Neural cell (in vitro differentiated cells): ENCODE results near the gene SNX33. TPM values are rescaled to one million over a fixed set of nuclear protein-coding genes. Genes with fewer than 3 reads are reported as not detected.

ENCODE experiments used
- H2AFZ ChIP-seq: fragments of 200-600, 300-800 bp; sonication (generic), shearing (Covaris generic); 2 replicates; pipeline ENCODE4 v1.6.0; 2014; ENCODE audit warnings: low read depth, mild to moderate bottlenecking, antibody characterized with exemption, low read length, moderate library complexity
- H3F3A ChIP-seq: fragments of 200-600 bp; shearing (Covaris generic); 2 replicates; pipeline ENCODE4 v1.6.1; 2016; ENCODE audit warnings: mild to moderate bottlenecking, moderate library complexity, mixed read lengths, antibody characterized with exemption, low read length; ENCODE audit not compliant: insufficient read depth, poor library complexity, severe bottlenecking
- H3K27ac ChIP-seq: fragments of 200-600, 300-800 bp; sonication (generic), shearing (Covaris generic); 2 replicates; pipeline ENCODE4 v1.5.1; 2014; ENCODE audit warnings: mild to moderate bottlenecking, low read length, moderate library complexity
- H3K27me3 ChIP-seq: fragments of 300-800, 200-600 bp; sonication (generic), shearing (Covaris generic); 2 replicates; pipeline ENCODE4 v1.6.0; 2014; ENCODE audit warnings: mild to moderate bottlenecking, low read depth, low read length, moderate library complexity; ENCODE audit not compliant: insufficient read depth
- H3K36me3 ChIP-seq: fragments of 300-800, 200-600 bp; sonication (generic), shearing (Covaris generic); 2 replicates; pipeline ENCODE4 v1.5.1; 2014; ENCODE audit warnings: mild to moderate bottlenecking, antibody characterized with exemption, low read length, moderate library complexity; ENCODE audit not compliant: insufficient read depth
- H3K4me2 ChIP-seq: fragments of 300-800, 200-600 bp; sonication (generic), shearing (Covaris generic); 2 replicates; pipeline ENCODE4 v1.6.0; 2014; ENCODE audit warnings: mild to moderate bottlenecking, low read length
- H3K4me3 ChIP-seq: fragments of 300-800, 200-600 bp; sonication (generic), shearing (Covaris generic); 2 replicates; pipeline ENCODE4 v1.5.1; 2014; ENCODE audit warnings: mild to moderate bottlenecking, low read length, moderate library complexity
- H3K79me2 ChIP-seq: fragments of 200-600 bp; shearing (Covaris generic); replicated peaks from 2 replicates; pipeline ENCODE4 v1.6.0; 2014; ENCODE audit warnings: mild to moderate bottlenecking, low read length, moderate library complexity; ENCODE audit not compliant: insufficient read depth
- H3K9ac ChIP-seq: fragments of 300-800, 200-600 bp; sonication (generic), shearing (Covaris generic); 2 replicates; pipeline ENCODE4 v1.6.1; 2016; ENCODE audit warnings: mild to moderate bottlenecking, low read length, mixed read lengths
- H3K9me2 ChIP-seq: fragments of 200-600 bp; shearing (Covaris generic); 2 replicates; pipeline ENCODE4 v1.6.1; 2016; ENCODE audit warnings: mild to moderate bottlenecking, low read length, mixed read lengths; ENCODE audit not compliant: insufficient read depth
- H3K9me3 ChIP-seq: fragments of 200-600, 300-800 bp; sonication (generic), shearing (Covaris generic); 2 replicates; pipeline ENCODE4 v1.6.1; 2016; ENCODE audit warnings: mild to moderate bottlenecking, mixed run types, low read length, moderate library complexity, mixed read lengths
- H4K20me1 ChIP-seq: fragments of 200-600 bp; shearing (Covaris generic); 2 replicates; pipeline ENCODE4 v1.6.1; 2016; ENCODE audit warnings: mild to moderate bottlenecking, mixed run types; ENCODE audit not compliant: insufficient read depth
- EP300 ChIP-seq: fragments of 450-650 bp; conservative IDR thresholded peaks from 2 replicates; pipeline ENCODE4 v1.6.1; 2014; ENCODE audit warnings: antibody characterized with exemption, mild to moderate bottlenecking, moderate library complexity; ENCODE audit not compliant: poor library complexity, severe bottlenecking
- EZH2 ChIP-seq: fragments of 200-600, 300-800 bp; shearing (Covaris generic), sonication (generic); IDR thresholded peaks from 2 replicates; pipeline ENCODE4 v1.6.1; 2014; ENCODE audit warnings: antibody characterized with exemption, low read length, borderline replicate concordance, mild to moderate bottlenecking; ENCODE audit not compliant: insufficient read depth, poor library complexity, severe bottlenecking
- MXI1 ChIP-seq: fragments of 450-650 bp; conservative IDR thresholded peaks from 2 replicates; pipeline ENCODE4 v1.6.1; 2014; ENCODE audit warnings: antibody characterized with exemption, mild to moderate bottlenecking; ENCODE audit not compliant: poor library complexity, severe bottlenecking
- POLR2AphosphoS5 ChIP-seq: IDR thresholded peaks from 2 replicates; pipeline ENCODE4 v1.6.1; 2012
- RAD21 ChIP-seq: fragments of 450-650 bp; conservative IDR thresholded peaks from 2 replicates; pipeline ENCODE4 v1.6.1; 2014; ENCODE audit warnings: antibody characterized with exemption, mild to moderate bottlenecking, moderate library complexity
- SMC3 ChIP-seq: fragments of 450-650 bp; conservative IDR thresholded peaks from 2 replicates; pipeline ENCODE4 v1.6.1; 2014; ENCODE audit warnings: antibody characterized with exemption, mild to moderate bottlenecking, moderate library complexity; ENCODE audit not compliant: poor library complexity
- TAF1 ChIP-seq: IDR thresholded peaks from 2 replicates; pipeline ENCODE4 v1.6.1; 2012; ENCODE audit warnings: low read depth
- polyA plus RNA-seq: library from polyadenylated mRNA; depleted of rRNA; stranded (reverse); fragments of >200 nt; gene quantifications from 2 replicates; pipeline ENCODE4 v1.2.3, GENCODE V29; 2014
- TF ChIP-seq, protein P1 (sequence below): fragments of 450-650 bp; IDR thresholded peaks from 2 replicates; pipeline ENCODE4 v1.5.1; 2014; ENCODE audit warnings: antibody characterized with exemption, mild to moderate bottlenecking, moderate library complexity; ENCODE audit not compliant: poor library complexity, severe bottlenecking
- TF ChIP-seq, protein P2 (sequence below): IDR thresholded peaks from 2 replicates; pipeline ENCODE4 v1.6.1; 2012; ENCODE audit warnings: borderline replicate concordance

SNX33 gene
- polyA plus RNA-seq, 1 donor from 2014 or later = 0.14 TPM

DNA sequence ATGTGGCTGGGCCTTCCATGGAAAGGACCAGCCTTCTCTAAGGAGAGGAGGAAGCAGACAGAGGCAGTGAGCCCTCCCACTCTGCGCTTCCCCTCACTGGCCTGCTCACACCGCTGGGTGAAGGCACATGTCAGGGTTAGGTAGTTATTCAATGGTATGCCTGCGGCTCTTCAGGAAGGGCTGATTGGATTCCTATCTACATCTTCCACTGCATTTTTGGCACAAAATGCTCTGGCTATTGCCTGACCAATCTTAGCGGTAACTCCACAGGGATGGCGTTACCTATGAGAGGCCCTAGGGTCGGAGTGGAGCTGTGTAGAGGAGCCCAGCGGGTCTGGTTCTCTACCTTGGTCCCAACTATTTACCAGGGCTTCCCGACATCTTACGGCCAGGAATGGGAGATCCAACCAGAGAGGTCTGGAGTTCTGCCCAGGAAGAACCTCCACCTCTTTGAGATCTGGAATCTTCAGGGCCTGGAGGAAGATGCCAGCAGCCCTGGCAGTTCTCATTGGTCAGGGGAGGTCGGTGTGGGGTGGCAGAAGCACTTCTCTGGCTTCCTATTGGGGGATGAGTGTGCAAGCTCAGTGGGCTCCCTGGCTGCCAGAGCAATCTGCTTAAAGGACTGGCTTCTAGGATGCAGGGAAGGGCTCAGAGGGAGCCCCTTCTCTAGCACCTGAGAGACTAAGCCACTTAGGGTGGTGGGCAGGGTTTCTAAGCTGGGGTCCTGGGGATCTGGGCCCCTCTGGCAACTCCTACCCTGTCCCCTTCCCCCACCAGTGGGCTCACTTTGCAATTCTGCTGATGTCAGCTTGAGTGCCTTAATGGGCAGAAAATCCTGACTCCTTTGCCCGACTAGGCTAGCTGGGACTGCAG lies 24.3 kb downstream of the SNX33 start:
- Histone ChIP-seq H3K27me3 (no peaks in the 10 kb centered on the region), H3K9ac (no peak overlapping the region), H3K4me3 (no peak overlapping the region), H2AFZ (no peak overlapping the region), H4K20me1 (no peaks in the 10 kb centered on the region), H3K4me2 (no peak overlapping the region), H3K79me2 (no peaks in the 10 kb centered on the region), H3K36me3 (no peaks in the 10 kb centered on the region), H3F3A (no peaks in the 10 kb centered on the region), H3K9me3 (no peaks in the 10 kb centered on the region), H3K9me2 (no peaks in the 10 kb centered on the region), H3K27ac (no peak overlapping the region)
- no peak for TF ChIP-seq POLR2AphosphoS5
- TF ChIP-seq, protein P1, sequence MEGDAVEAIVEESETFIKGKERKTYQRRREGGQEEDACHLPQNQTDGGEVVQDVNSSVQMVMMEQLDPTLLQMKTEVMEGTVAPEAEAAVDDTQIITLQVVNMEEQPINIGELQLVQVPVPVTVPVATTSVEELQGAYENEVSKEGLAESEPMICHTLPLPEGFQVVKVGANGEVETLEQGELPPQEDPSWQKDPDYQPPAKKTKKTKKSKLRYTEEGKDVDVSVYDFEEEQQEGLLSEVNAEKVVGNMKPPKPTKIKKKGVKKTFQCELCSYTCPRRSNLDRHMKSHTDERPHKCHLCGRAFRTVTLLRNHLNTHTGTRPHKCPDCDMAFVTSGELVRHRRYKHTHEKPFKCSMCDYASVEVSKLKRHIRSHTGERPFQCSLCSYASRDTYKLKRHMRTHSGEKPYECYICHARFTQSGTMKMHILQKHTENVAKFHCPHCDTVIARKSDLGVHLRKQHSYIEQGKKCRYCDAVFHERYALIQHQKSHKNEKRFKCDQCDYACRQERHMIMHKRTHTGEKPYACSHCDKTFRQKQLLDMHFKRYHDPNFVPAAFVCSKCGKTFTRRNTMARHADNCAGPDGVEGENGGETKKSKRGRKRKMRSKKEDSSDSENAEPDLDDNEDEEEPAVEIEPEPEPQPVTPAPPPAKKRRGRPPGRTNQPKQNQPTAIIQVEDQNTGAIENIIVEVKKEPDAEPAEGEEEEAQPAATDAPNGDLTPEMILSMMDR = no peak
- TF ChIP-seq TAF1 = no peak
- TF ChIP-seq, protein P2, sequence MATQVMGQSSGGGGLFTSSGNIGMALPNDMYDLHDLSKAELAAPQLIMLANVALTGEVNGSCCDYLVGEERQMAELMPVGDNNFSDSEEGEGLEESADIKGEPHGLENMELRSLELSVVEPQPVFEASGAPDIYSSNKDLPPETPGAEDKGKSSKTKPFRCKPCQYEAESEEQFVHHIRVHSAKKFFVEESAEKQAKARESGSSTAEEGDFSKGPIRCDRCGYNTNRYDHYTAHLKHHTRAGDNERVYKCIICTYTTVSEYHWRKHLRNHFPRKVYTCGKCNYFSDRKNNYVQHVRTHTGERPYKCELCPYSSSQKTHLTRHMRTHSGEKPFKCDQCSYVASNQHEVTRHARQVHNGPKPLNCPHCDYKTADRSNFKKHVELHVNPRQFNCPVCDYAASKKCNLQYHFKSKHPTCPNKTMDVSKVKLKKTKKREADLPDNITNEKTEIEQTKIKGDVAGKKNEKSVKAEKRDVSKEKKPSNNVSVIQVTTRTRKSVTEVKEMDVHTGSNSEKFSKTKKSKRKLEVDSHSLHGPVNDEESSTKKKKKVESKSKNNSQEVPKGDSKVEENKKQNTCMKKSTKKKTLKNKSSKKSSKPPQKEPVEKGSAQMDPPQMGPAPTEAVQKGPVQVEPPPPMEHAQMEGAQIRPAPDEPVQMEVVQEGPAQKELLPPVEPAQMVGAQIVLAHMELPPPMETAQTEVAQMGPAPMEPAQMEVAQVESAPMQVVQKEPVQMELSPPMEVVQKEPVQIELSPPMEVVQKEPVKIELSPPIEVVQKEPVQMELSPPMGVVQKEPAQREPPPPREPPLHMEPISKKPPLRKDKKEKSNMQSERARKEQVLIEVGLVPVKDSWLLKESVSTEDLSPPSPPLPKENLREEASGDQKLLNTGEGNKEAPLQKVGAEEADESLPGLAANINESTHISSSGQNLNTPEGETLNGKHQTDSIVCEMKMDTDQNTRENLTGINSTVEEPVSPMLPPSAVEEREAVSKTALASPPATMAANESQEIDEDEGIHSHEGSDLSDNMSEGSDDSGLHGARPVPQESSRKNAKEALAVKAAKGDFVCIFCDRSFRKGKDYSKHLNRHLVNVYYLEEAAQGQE = no peak
- no peak for TF ChIP-seq EP300
- no peak for TF ChIP-seq SMC3
- no peak for TF ChIP-seq EZH2
- no peak for TF ChIP-seq MXI1
- TF ChIP-seq RAD21 = no peak

DNA sequence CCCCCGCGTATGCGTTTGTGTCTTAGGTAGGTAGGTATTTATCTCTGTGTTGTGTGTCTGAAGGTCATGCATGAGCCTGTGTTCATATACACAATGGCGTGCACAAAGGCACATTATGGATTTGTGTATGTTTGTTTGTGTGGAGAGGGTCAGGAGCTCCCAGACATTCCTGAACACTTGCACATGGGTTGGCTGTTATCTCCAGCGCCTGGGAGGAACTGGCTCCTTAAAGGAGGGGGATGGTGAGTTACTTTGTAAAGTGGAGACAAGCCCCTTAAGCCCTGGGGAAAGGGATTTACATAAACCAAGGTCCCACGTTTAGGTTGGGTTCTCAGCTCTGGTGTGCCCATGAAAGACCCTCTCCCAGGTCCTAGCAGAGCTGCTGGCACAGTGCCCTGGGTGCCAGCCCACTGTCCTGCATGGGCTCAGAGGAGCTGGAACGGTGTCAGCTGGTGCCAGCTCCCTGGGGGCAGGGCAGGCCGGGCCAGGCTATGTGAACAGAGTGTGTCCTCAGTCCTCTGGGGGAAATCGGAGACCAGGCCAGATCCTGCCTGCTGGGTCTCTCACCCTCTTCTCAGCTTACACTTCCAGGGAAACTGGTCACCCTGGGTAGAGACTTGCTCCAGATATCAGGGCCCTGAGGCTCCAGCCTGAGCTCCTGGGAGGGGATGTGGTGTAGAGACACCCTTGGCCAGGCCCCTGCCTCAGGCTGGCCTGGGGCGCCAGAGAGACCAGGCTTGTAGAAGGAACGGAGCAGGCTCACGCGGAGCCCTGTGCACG lies 25.1 kb downstream of the SNX33 start:
- H3K9me3 ChIP-seq = no peaks in the 10 kb centered on the region
- H3K4me3 ChIP-seq = no peak overlapping the region
- no peaks in the 10 kb centered on the region for H3K79me2 ChIP-seq
- no peaks in the 10 kb centered on the region for H3K27me3 ChIP-seq
- H3K9me2 ChIP-seq = no peaks in the 10 kb centered on the region
- H3K4me2 ChIP-seq = no peak overlapping the region
- no peak overlapping the region for H3K27ac ChIP-seq
- TF ChIP-seq MXI1 = no peak
- no peak for TF ChIP-seq EZH2
- no peaks in the 10 kb centered on the region for H3F3A ChIP-seq
- H2AFZ ChIP-seq = no peak overlapping the region
- no peaks in the 10 kb centered on the region for H4K20me1 ChIP-seq
- no peaks in the 10 kb centered on the region for H3K36me3 ChIP-seq
- no peak overlapping the region for H3K9ac ChIP-seq
